OCI-M1 (cell line): ENCODE measurements around the gene ZNF672.
A peak's percentile ranks its signal among the peaks of the same experiment; 100 is the strongest.

Experiments
- DNase-seq: peaks from one replicate; lab custom pipeline; 2025; lab: John Stamatoyannopoulos, UW

Gene ZNF672

DNA sequence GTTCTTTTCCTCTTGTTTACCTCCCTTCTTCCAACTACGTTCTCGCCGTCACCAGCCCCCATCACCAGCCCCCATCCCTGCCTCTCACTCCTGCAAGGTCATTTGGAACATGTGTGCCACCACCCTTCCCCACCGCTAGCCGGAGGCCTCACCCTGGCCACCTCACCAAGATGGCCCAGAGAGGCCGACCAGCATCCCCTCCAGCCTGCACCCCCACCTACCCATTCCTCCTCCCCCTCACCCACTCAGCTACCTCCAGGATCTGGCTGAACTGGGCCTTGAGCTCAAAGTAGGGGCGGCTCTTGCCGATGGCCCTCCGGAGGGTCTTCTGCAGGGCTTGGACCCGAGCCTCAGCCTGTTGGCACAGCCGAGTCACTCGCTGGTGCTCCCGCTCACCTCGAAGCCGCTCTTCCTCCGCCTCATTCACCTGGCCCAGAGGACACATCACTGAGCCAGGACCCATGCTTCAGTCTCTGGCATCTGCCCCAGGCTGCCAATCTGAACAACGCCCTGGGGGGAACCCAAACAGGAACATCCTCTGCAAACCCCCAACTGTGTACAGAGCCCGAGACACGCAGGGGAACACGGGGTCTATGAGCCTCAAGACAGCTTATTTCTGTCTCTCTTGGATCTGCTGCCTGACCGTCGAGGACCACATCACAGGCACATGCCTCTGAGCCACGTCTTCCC, 25.1 kb upstream of the ZNF672 start:
- DNase-seq, result no peak

DNA sequence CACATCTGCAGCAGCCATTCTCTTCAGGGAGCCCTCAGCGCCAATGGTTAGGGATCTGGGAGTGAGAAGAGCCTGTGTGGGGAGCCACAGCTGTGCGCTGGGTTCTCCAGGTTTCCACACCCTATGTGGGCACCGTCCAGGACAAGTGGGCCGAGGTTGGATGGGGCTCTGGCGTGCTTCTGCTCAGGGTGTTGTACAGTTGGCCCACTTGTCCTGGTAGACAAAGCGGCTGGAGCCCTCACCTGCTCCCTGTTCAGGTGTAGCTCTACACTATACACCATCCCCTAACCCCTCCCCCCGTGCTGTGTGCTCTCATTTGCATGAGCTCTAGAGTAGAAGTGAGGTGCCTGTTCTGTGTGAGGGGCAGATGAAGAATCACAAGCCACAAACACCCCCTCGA, 24.5 kb upstream of the ZNF672 start:
- no peak for DNase-seq

DNA sequence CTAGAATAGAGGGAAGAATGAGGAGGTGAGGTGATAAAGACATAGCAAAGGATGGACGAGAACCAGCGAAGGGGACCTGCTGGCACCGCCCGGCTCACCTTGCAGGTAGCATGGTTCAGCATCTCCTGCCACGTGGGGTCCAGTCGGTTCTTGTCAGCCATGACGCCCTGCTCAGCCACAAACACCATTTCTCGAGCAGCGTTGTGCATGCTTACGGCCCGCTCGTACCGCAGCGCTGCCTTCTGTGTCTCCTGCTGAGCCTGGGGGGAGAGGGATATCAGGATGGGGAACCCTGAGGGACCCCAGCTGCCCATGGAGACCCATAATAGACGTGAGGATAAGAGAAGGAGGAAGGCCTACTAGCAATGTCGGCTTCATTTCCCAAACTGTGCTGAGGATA, 23.7 kb upstream of the ZNF672 start:
- no peak for DNase-seq

DNA sequence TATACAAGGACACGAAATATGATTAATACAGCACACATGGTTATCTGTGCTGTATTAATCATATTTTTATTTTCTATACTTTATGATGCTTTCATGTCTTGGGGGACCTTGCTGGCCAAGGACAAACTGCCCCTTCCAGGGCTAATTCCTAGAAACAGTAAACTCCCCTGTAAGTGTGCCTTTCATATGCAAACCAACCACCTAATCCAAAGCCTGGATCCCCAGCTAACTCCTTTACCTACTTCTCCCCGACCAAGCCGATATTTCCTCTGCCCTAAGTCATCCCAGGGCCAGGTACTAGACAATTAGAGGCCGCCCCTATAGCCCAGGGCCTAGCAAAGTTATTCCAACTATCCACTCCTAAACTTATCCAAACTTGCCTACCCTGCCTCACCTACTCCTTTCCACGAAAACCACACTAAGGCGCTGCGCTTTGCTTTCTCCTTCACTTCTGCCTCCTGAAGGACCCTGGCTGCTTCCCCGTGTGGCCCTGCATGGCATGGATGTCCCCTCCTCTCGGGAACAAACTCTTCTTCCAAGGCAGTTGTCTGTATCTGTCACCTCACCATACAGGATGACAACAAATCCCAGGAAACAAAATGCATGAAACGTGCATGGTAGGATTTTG, 22.5 kb upstream of the ZNF672 start:
- no peak for DNase-seq

DNA sequence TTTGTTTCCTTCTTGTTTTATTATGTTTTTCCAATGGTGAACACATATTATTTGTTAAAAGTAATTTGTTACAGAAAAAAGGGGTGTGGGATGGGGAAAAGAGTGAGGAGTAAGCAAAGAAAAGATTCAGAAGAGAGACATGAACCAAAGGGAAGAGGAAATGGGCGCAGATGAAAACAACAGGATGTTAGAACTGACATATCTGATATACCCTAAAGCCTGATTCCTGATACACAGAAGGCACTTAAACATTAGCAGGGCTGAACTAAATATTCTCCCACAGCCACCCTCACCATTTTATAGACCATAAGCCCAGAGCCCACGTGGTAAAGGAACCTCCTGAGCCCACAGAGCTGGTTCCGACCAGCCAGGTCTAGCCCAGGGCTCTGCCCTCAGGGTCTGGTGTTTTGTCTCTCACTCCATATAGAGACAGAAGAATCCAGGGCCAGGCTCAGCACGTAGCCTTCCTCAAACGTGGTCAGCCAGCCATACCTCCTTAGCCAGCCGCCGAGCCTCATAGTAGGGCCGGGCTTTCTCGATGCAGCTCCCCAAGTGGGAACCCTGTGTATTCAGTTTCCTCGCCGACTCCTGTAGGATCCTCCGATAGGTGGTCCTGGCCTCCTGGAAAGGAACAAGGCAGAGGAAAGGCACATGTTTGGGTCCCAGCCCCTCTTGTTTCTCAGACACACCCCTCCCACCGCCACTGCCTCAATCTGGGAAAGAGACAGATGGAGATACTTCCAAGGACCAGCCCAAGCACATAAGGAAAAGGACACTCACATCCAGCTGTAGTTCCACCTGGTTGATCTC, 21.8 kb upstream of the ZNF672 start:
- DNase-seq, result no peak

DNA sequence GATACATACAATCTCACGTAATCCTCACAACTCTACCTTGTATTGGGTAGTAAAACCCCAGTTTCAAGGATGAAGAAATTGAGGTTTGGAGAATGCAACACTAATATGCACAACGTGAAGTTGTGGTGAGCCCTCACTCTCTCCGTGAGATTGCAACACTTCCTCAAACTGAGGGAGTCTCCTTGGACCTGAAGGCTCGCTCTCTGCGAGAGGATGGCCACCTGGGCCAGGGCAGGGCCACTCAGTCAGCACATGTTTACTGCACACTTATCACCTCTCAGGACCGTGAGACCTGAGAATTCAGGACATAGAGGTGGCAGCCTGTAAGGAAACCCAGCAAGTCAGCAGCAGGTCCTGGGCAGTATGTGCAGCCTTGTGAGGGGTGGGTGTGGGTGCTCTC, 21.0 kb upstream of the ZNF672 start:
- DNase-seq, result peak; percentile 44

DNA sequence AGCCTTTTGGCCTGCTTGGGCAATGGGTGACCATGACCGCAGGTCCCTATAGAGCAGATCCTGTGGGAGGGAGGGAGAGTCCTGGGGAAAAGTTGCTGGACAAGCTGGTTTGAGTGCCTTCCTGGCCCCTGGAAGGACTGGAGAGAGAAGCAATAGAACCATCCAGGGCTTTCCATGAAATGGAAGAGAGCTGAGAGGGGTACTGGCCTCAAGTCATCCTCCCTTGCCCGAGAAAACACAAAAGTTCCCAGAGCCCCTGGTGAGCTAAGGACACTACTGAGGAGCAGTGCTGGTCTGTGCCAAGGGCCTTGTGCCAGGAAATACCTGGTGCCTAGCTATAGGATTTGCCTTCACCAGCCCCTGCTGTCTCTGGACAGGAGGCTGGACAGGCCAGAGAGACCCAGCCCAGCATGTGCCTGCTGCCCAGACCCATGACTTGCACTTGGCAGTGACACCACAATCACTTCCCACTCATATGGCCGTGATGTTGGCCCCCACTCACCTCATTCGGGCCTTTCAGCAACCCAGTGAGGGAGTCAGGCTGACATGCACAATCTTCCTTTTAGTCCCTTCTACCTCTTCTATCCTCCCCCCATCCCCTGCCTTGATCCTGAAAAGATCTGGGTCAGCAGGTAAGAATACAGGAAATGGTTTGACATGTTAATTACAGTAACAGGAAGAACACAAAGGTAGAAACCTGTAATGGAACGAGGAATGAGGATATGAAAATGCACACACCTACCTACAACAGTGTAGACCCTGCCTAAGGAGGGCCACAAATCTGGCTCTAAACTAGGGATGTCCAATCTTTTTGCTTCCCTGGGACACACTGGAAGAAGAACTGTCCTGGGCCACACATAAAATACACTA, 19.3 kb upstream of the ZNF672 start:
- DNase-seq, result no peak

DNA sequence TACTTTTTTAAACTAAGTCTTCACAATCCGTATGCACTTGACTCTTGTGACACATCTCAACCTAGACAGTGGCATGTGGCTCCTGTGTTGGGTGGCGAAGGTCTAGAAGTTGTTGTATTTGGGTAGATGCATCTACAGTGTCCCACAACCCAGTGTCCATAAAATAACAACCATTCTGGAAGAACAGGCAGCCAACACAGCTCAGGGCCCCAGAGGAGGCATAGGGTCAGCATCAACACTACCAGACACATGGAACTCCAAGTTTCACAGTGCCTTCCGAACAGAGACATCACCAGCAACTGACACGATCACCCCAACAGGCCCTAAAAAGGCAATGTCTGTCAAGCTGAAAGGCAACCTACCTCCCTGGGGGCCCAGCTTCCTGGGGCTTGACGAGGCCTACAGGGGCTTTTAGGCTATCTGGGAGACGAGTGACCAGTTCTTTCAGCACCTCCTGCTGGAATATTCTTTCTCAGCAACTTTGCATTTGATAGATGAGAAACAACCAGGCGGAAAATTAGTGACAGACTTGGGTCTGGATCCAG, 17.9 kb upstream of the ZNF672 start:
- no peak for DNase-seq

DNA sequence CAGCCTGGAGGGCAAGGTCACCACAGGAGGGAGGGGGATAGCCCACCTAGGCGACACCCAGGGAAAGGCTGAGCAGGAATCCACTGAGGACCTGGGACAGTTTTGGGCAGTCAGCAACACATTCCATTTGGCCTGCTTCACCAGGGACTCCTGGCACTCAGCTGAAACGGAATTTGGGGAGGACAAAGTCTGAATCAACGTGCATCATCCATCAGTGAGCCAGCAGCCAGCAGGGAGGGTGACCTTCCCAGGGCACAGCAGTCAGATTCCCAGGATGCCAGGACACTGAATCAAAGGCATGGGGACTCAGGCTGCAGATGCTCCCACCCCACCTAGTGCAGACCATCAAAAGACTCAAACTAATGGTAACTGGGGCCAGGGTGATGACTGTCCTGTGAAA, 16.9 kb upstream of the ZNF672 start:
- DNase-seq, result no peak

DNA sequence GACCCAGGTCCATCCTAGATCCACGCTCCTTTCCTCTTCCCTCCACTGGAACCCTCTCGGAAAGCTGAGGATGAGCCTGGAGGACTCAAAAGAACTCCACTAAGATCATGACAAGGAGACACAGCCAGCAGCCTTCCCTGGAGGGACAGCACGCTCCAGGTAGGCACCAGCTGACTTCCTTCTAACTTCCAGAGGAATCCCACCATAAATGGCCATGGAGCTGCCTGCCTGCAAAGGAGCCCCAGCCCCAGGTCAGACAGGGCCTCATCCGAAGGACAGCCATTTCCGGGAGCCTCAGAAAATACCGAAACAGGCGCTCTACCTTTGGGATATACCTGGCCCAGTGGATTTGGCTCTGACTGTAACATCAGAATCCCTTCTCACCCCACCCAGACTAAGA, 16.4 kb upstream of the ZNF672 start:
- no peak for DNase-seq

DNA sequence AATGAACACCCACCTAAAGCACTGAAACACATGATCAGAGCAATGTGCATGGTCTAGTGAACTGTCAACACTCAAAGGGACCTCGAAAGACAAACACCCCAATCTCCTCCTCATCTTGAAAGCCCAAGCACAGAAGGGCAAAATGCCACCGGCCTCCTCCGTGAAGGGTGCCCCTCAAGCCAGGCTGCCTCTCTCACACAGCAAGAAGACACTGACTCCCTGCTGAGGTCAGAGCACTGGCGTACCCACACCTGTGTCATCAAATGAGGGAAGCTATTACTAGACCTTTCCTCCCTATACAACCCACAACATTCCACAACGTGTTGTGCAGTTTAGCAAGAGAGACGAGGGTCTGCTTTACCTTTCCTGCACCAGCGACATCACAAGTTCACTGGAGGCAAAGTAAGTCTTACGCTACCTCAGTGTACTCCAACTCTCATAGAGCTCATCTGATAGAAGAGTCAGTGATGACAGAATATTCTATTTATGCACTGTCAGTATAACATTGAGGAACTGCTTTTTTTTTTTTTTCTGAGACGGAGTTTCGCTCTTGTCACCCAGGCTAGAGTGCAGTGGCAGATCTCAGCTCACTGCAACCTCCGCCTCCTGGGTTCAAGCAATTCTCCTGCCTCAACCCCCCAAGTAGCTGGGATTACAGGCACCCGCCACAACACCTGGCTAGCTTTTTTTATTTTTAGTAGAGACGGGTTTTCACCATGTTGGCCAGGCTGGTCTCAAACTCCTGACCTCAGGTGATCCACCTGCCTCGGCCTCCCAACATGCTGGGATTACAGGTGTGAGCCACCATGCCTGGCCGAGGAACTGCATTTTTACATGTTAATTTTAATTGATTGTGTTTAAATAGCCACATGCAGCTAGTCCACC, 15.6 kb upstream of the ZNF672 start:
- no peak for DNase-seq

DNA sequence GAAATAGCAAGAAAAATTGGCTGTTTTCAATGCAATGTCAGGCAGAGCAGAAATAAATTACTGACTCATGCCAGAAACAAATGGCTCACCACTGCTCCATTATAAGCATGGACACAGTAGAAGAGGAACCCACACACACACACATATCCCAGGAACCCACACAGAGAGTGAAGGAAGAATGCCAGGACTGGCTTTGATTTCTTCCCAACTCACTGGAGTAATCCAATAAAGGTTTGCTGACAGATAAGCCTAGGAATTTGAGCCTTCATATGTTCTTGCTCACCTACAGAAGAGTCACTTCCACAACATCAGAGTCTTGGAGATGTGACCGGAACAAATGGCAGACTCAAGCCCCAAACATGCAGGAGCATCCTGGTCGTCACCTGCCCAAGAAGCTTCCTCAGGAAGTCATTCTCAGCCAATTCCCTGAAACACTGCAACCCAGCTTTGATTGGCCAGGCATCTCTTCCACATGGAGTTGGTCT, 14.5 kb upstream of the ZNF672 start:
- DNase-seq, result no peak

DNA sequence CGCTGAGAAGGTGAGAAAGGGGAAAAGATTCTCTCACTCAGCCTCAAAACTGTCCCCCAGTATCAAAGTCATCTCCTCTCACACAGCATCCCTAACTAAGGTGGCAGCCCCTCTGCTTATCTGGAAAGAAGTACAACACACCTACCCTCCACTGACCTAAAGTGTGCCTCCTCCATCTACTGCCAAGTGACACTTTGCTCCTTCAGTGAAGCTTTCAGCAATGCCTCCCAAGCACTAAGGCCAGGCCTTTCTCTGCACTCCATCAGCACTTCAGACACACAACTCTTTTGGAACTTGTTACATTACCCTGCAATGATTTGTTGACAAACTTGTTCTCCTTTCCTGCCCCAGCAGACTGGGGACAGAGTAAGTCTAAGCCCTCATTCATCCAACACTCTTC, 13.7 kb upstream of the ZNF672 start:
- no peak for DNase-seq

DNA sequence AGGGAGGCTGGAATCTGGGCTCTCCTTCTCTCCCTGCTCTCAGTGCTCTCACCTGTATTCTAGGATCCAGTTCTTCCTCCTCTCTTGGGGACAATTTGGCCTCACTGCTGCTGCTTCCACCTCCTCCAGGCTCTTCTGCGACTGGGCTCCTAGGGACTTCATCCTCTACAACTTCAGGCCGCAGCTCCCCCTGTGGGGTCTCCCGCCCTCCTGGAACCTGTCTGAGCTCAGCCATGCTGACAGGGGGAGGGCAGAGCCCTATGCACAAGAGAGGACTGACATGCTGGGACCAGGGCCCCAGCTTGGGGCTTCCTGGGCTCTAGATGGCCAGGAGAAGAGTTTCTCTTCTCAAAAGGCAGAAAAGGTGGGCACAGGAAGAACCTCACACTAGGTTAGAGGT, 13.3 kb upstream of the ZNF672 start:
- no peak for DNase-seq

DNA sequence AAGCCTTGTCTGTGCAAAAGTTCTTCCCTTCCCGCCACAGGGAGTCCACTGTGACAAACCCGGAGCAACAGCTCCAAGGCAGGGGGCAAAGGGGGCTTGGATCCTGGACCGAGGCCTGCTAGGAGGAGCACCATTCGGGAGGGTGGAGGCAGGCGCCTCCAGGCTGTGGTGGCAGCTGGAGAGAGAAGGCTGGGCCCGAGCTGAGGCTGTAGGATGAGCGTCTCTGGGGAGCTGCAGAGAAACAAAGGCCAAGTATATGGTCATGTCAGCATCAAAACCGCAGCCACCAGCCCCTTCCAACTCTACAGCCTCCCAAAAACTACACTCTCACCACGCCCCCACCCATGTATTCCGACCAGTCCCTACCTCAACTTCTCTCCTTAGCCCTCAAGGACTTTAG, 12.9 kb upstream of the ZNF672 start:
- no peak for DNase-seq

DNA sequence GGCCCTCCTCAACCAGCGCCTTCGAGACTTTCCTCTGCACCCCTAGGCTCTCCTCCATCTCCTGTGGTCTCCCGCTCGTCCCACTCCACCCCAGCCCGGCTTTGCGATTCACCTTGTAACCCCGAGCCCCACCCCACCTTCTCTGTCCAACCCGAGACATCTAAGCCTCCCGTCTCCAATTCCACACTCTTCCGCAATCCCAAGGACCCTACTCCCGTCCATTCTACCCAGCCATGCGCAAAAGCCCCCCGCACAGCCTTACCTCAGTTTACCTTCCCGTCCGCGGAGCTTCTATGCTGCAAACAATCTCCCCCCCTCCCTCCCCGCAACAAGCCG, 12.5 kb upstream of the ZNF672 start:
- DNase-seq, result no peak

DNA sequence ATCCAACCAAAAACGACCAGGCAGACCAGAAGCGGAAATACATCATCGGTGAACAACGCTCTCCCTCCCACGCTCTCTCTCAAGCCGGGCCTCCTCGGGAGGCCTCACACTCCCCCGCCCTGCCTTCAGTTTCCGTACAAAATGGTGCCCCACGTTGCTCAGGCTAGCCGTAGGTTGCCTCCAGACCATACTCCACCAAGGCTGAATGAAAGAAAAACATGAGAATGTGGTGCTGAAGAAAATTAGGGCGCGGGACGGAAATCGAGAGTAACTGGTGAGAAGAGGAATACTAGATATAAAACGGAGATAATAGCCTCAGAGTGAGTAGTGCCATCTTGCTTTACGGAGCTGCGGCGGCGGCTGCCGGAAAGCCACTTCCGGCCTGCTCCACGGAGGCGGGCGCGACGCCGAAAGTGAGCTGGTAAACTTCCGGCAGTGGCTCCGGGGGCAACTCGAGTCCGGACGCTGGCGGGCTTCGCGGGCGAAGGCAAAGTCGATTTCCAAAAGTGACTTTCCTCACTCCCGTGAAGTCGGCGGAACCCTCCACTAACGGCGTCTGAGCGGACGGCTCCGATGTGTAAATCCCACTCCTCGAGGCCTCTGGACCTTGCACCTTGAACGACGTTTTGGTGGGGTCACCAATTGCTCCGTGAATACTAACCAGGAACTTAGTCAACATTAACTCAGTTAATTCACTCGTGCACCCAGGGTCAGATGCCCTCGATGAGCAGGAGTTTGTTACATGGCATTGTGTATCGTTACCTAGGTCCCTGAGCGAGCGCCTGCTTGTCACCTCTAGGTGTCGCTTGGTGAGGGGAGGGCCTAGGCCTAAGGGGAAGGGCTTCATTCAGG, 11.9 kb upstream of the ZNF672 start, which contains the start of gene SH3BP5L:
Gene SH3BP5L, minus strand, starts transcription at position 7 of the 852 bp plus-strand sequence. CDS start 980 bp downstream, outside the sequence.
- DNase-seq, result peak; percentile 98

DNA sequence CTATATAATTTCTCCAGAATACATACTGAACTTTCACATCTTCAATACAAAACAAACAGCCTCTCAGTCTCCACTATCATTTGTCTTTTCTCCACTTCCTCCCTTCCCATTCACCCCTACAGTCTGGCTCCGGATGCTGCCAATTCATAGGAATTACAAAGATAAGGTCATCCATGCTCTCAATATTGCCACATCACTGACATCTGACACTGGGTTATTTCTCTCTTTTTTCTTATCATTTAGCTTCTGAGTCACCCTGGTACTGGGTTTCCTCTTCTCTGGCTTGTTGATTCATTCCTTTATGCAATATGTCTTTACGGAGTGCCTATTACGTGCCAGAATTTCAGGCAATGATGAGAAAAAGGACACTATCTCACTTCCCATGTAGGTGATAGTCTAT, 9.2 kb upstream of the ZNF672 start:
- peak; percentile 97 for DNase-seq

DNA sequence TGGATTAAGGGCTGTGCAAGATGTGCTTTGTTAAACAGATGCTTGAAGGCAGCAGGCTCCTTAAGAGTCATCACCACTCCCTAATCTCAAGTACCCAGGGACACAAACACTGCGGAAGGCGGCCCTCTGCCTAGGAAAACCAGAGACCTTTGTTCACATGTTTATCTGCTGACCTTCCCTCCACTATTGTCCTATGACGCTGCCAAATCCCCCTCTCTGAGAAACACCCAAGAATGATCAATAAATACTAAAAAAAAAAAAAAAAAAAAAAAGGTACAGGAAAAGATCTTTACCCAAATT, 7.4 kb upstream of the ZNF672 start:
- DNase-seq, result peak; percentile 42

DNA sequence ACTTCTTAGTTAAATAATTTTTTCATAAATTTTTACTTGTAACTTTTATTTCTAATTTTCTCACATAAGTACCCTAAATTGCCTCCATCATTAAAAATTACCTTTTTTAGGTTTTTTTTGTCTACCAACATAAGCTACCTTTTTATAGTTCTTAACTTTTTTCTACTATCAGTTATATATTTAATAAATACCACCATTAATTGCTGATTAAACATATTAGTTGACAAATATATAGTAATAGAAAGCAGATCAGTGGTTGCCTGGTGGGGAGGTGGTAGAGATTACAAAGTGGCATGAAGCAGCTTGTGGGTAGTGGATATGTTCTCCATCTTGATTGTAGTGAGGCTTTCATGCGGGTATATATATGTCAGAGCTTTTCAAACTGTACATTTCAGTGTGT, 6.2 kb upstream of the ZNF672 start:
- DNase-seq, result no peak
